Subcutaneous adipose tissue (tissue), 4 donors: Measurements from ENCODE around the gene PRKAR2B. TPM values are rescaled to one million over a fixed set of nuclear protein-coding genes. Genes with fewer than 3 reads are reported as not detected.

Experiments used
- total RNA-seq, 4 donors: library from RNA; depleted of rRNA; stranded (reverse); fragments of >200 nt; gene quantifications; one replicate each; pipeline ENCODE4 v1.1.0, GENCODE V29; 2016
- TF ChIP-seq, protein P1 (sequence below): fragments of 450-650 bp; IDR thresholded peaks from one replicate; pipeline ENCODE4 v1.5.1; 2016; ENCODE audit warnings: low read depth, mild to moderate bottlenecking, control low read depth, antibody characterized with exemption, moderate library complexity

The PRKAR2B gene
- total RNA-seq, 4 donors from 2014 or later: 224 to 678 (median 404) TPM

DNA sequence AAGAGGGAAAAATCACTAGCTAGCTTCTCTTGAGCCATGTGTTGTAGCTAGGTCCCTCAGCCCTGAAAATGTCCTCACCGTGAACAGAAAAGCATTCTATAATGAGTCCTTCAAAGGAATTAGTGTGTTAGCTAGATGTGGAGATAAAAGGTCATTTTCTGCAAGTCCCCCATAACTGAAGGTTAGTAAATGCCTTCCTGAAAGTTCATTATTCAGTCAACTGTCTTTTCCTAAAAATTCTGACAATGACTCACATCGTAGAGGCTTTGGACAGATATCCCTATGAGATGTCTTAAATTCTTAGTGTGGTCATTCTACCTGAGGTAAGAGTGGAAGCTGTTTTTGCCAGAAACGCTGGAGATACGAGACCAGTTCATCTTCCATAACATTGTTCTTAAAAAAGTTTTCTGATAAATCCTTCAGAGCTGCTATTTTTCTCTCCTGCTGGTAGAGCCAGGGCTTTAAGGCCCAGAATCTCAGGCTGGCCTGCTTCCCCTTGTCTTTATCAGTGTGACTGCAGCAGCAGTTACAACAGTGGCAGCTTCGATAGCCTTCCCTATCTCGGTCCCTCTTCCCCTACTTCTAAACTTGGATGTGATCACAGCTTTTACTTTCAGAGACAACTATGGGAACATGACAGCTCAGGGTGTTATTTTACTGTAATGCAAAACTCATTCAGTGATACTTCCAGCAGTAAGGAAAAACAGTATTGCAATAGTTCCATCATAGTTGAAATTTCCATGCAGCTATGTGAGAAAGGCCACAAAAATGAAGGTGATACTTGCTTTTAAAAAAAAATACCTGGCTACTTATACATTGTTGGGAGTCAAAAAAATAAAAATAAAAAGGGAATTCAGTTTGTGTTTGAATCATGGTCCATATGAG is 37.3 kb upstream of the PRKAR2B start:
- TF ChIP-seq, protein P1, sequence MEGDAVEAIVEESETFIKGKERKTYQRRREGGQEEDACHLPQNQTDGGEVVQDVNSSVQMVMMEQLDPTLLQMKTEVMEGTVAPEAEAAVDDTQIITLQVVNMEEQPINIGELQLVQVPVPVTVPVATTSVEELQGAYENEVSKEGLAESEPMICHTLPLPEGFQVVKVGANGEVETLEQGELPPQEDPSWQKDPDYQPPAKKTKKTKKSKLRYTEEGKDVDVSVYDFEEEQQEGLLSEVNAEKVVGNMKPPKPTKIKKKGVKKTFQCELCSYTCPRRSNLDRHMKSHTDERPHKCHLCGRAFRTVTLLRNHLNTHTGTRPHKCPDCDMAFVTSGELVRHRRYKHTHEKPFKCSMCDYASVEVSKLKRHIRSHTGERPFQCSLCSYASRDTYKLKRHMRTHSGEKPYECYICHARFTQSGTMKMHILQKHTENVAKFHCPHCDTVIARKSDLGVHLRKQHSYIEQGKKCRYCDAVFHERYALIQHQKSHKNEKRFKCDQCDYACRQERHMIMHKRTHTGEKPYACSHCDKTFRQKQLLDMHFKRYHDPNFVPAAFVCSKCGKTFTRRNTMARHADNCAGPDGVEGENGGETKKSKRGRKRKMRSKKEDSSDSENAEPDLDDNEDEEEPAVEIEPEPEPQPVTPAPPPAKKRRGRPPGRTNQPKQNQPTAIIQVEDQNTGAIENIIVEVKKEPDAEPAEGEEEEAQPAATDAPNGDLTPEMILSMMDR: no peak

DNA sequence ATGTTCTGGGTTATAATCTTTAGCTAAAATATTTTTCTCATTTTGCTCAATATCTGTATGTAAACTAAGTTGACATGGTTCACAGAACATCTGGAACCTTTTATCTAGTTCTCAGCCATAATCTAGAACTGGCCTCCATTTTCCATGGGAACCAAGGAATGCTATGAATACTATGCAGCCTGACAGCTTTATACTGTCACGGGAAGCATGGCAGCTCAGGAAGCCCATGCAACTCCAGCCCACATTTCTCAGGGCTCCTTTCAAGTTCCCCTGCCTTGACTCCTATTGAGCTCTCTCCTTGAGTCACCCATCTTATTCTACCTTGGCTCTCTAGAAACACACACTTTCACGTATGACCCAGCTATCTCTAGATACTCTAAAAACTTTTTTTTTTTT is 36.6 kb upstream of the PRKAR2B start:
- TF ChIP-seq, protein P1: no peak

DNA sequence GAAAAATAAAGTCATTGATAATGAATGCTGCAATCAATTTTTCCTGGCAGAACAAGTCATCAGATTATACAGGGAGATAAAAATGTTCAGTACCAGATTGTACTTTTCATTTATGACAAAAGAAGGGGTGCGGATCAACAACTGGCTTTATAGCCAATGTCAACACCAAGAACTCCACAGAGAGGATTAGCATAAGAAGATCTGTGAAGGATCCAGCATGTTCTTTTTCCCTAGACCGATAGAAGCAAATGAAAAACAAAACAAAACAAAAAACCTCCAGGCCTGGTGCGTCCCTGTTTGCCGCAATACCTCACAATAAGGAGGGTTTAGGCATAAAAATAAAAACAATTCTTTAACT is 34.7 kb upstream of the PRKAR2B start:
- TF ChIP-seq, protein P1: no peak

- TF ChIP-seq, protein P1: no peak
Measured at GRCh38 chr7:107012691-107013090, 31.8 kb upstream of the PRKAR2B start.

- TF ChIP-seq, protein P1: no peak
Measured at GRCh38 chr7:107014387-107015023, 30.0 kb upstream of the PRKAR2B start.

- TF ChIP-seq, protein P1: no peak
Measured at GRCh38 chr7:107016312-107016711, 28.2 kb upstream of the PRKAR2B start.

DNA sequence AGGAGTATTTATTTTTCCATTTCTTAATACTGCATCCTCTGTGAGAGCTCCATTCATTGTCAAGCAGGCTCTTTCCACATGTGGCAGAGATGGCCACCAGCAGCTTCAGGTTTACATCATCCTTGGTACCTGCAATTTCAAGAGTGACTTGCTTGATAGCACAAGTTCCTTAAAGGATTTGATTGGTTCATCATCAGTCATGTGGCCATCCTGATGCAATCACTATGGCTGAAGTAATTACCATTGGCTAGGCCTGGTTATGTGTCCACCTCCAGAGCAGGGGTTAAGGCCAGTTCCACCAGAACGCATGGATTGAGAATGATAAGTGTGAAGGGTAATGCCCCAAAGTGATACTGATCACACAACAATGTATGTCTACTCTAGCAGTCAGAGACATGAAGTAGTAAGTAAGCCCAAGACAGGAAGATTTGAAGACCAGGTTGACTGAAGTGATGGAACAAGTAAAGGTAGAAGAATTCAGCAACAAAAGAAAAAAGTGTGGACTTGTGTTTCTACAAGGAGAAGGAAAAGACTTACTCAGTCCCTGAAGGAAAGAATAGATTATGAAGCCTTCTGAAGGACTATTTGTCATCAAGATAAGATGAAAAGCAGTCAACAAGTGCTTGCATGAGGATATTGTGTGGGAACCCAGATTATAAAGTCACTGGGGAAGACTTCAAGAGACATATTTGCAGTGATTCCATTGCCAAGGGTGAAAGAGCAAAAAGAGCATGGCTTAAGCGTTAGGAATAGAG is 26.4 kb upstream of the PRKAR2B start:
- TF ChIP-seq, protein P1: no peak
